CD14-positive monocyte (primary cell): ENCODE measurements around the gene YIF1B. TPM values are rescaled to one million over a fixed set of nuclear protein-coding genes. Genes with fewer than 3 reads are reported as not detected.

Source experiments
- DNase-seq, 3 donors: peaks; one replicate each; pipeline ENCODE4 v3.0.0-alpha.2; 2011 to 2022
- H2AFZ ChIP-seq: 2 replicates; pipeline ENCODE4 v1.6.0; 2012; ENCODE audit warnings: mild to moderate bottlenecking, low read depth, low read length, inconsistent platforms; ENCODE audit not compliant: insufficient read depth, poor library complexity, severe bottlenecking
- H3K27ac ChIP-seq, 2 donors: 1 replicate in 1 of 2; 2 replicates in 1 of 2; pipeline ENCODE4 v1.5.1; 2012 to 2013; ENCODE audit warnings: low read length in 2 of 2, control low read depth in 1 of 2, inconsistent platforms in 1 of 2, low read depth in 1 of 2, mild to moderate bottlenecking in 1 of 2
- H3K27me3 ChIP-seq, 2 donors: one replicate each; pipeline versions ENCODE4 v1.6.0 to v1.6.1; 2011 to 2013; ENCODE audit warnings: low read length in 2 of 2; ENCODE audit not compliant: control insufficient read depth in 2 of 2, insufficient read depth in 2 of 2
- H3K36me3 ChIP-seq, 2 donors: replicated peaks in 1 of 2; 1 replicate in 1 of 2; 2 replicates in 1 of 2; pipeline versions ENCODE4 v1.5.1 to v1.6.1; 2012 to 2013; ENCODE audit warnings: low read length in 2 of 2, control low read depth in 1 of 2, inconsistent platforms in 1 of 2, mild to moderate bottlenecking in 1 of 2; ENCODE audit not compliant: insufficient read depth in 2 of 2, control insufficient read depth in 1 of 2
- H3K4me1 ChIP-seq, 2 donors: 1 replicate in 1 of 2; 2 replicates in 1 of 2; pipeline versions ENCODE4 v1.5.1 to v1.6.1; 2012 to 2013; ENCODE audit warnings: low read length in 2 of 2, control low read depth in 1 of 2, inconsistent platforms in 1 of 2, mild to moderate bottlenecking in 1 of 2, moderate library complexity in 1 of 2; ENCODE audit not compliant: insufficient read depth in 2 of 2, control insufficient read depth in 1 of 2
- H3K4me2 ChIP-seq: replicated peaks from 2 replicates; pipeline ENCODE3; 2012; ENCODE audit warnings: low read length, moderate library complexity, mild to moderate bottlenecking; ENCODE audit not compliant: poor library complexity, severe bottlenecking; ENCODE audit errors: extremely low read depth
- H3K4me3 ChIP-seq, 3 experiments: fragments of 200-600 bp in 1 of 3; sonication (generic) in 1 of 3; replicated peaks in 1 of 3; 1 replicate in 2 of 3; 2 replicates in 1 of 3; pipeline ENCODE4 v1.5.1; 2011 to 2013; ENCODE audit warnings: low read length in 3 of 3, mild to moderate bottlenecking in 3 of 3, control low read depth in 2 of 3, low read depth in 2 of 3, inconsistent platforms in 1 of 3, moderate library complexity in 1 of 3
- H3K79me2 ChIP-seq: 2 replicates; pipeline ENCODE4 v1.6.0; 2012; ENCODE audit warnings: mild to moderate bottlenecking, control low read depth, inconsistent platforms, low read length, moderate library complexity; ENCODE audit not compliant: insufficient read depth
- H3K9ac ChIP-seq: 2 replicates; pipeline ENCODE4 v1.6.0; 2017; ENCODE audit warnings: low read length, mild to moderate bottlenecking; ENCODE audit not compliant: insufficient read depth, poor library complexity, severe bottlenecking
- H3K9me3 ChIP-seq, 2 donors: replicated peaks in 1 of 2; 1 replicate in 1 of 2; 2 replicates in 1 of 2; pipeline versions ENCODE4 v1.5.1 to v1.6.1; 2012 to 2013; ENCODE audit warnings: low read length in 2 of 2, control low read depth in 1 of 2; ENCODE audit not compliant: control insufficient read depth in 1 of 2, insufficient read depth in 1 of 2
- H4K20me1 ChIP-seq: 2 replicates; pipeline ENCODE4 v1.6.0; 2012; ENCODE audit warnings: mild to moderate bottlenecking, low read length, control low read depth, moderate library complexity; ENCODE audit not compliant: insufficient read depth
- H3K27ac Mint-ChIP-seq, 7 donors: one replicate each; pipeline ENCODE4 v1.8.0; 2020; ENCODE audit warnings: mild to moderate bottlenecking in 7 of 7, mixed read lengths in 7 of 7, moderate library complexity in 6 of 7, inconsistent platforms in 2 of 7
- H3K27me3 Mint-ChIP-seq, 3 donors: one replicate each; pipeline ENCODE4 v1.8.0; 2021 to 2022; ENCODE audit warnings: low read depth in 3 of 3, mild to moderate bottlenecking in 3 of 3, mixed read lengths in 3 of 3, moderate library complexity in 3 of 3, inconsistent platforms in 1 of 3
- H3K36me3 Mint-ChIP-seq, 2 donors: one replicate each; pipeline ENCODE4 v1.8.0; 2020; ENCODE audit warnings: mixed read lengths in 2 of 2, inconsistent platforms in 1 of 2, mild to moderate bottlenecking in 1 of 2
- H3K4me1 Mint-ChIP-seq: one replicate; pipeline ENCODE4 v1.8.0; 2020; ENCODE audit warnings: mild to moderate bottlenecking, mixed read lengths
- H3K4me3 Mint-ChIP-seq, 2 donors: one replicate each; pipeline ENCODE4 v1.8.0; 2020; ENCODE audit warnings: mild to moderate bottlenecking in 2 of 2, mixed read lengths in 2 of 2, moderate library complexity in 1 of 2
- H3K9me3 Mint-ChIP-seq, 7 donors: one replicate each; pipeline ENCODE4 v1.8.0; 2020 to 2022; ENCODE audit warnings: mixed read lengths in 7 of 7, mild to moderate bottlenecking in 6 of 7, moderate library complexity in 6 of 7, inconsistent platforms in 2 of 7
- CTCF ChIP-seq: fragments of 200-600 bp; IDR thresholded peaks from one replicate; pipeline ENCODE4 v1.8.0; 2022; ENCODE audit warnings: antibody characterized with exemption, mild to moderate bottlenecking
- WGBS: methylation state at CpG from one replicate; pipeline ENCODE4 v1.1.5; 2013; ENCODE audit warnings: missing lambda C conversion rate; ENCODE audit not compliant: insufficient coverage; 5-methylcytosine and 5-hydroxymethylcytosine counted together
- intact Hi-C, 2 donors: fragments of 100-400 bp; cut with micrococcal nuclease; formaldehyde crosslinking; loops; one replicate each; pipeline versions ENCODE4 v1.15.0 to v1.15.1; 2023
- polyA plus RNA-seq, 3 donors: library from polyadenylated mRNA; depleted of rRNA in 1 of 3; unstranded in 2 of 3; stranded (reverse) in 1 of 3; fragments of 300-500 nt in 2 of 3; fragments of >200 nt in 1 of 3; fragmentation: Illumina TruSeq in 2 of 3; gene quantifications; 1 replicate in 2 of 3; 2 replicates in 1 of 3; pipeline ENCODE4 v1.2.3, GENCODE V29; 2012 to 2021

The YIF1B gene
- polyA plus RNA-seq, 3 donors = 79.4 to 90.5 (median 86.1) TPM

GRCh38 chr19:38285567-38285966 lies 30.2 kb downstream of the YIF1B start:
- H3K9me3 Mint-ChIP-seq = peaks cover 0 to 2% (median 0%) of the 10 kb centered on the region in 7 donors
- intact Hi-C loops = no loop called here
- no peak for TF ChIP-seq CTCF
- Histone ChIP-seq H3K27ac (no peak overlapping the region), H3K79me2 (peaks cover 10% of the 10 kb centered on the region), H3K9me3 (no peaks in the 10 kb centered on the region), H3K4me2 (no peak overlapping the region), H3K27me3 (no peaks in the 10 kb centered on the region), H3K4me3 (no peak overlapping the region), H2AFZ (no peak overlapping the region), H3K9ac (no peak overlapping the region), H3K4me1 (peaks cover 55 to 63% of the 10 kb centered on the region in 2 donors), H4K20me1 (no peaks in the 10 kb centered on the region), H3K36me3 (peaks cover 13 to 20% of the 10 kb centered on the region in 2 donors)
- peaks cover 39 to 60% of the 10 kb centered on the region in 2 donors for H3K36me3 Mint-ChIP-seq
- H3K27me3 Mint-ChIP-seq = peaks cover 1 to 6% (median 3%) of the 10 kb centered on the region in 3 donors
- H3K4me1 Mint-ChIP-seq = peaks cover 55% of the 10 kb centered on the region
- H3K4me3 Mint-ChIP-seq = no peak overlapping the region
- 100% methylated on average over 1 of the region's 5 CpGs for WGBS
- peak overlapping the region in 1 of 7 donors; percentile 50 for H3K27ac Mint-ChIP-seq
- no peak for DNase-seq

GRCh38 chr19:38284422-38284821 lies 31.3 kb downstream of the YIF1B start:
- H2AFZ ChIP-seq = peak overlapping the region; percentile 66
- WGBS = 3% methylated on average over 5 of the region's 7 CpGs
- peaks cover 0 to 1% (median 0%) of the 10 kb centered on the region in 7 donors for H3K9me3 Mint-ChIP-seq

More at GRCh38 chr19:38284422-38284821, 31.3 kb downstream of the YIF1B start:
- Mint-ChIP-seq H3K27me3 (peaks cover 1 to 4% (median 3%) of the 10 kb centered on the region in 3 donors), H3K4me1 (peaks cover 55% of the 10 kb centered on the region), H3K4me3 (peak overlapping the region; percentile 41 to 73), H3K27ac (peak overlapping the region; percentile 77 to 93 (median 89)), H3K36me3 (peaks cover 36 to 57% of the 10 kb centered on the region in 2 donors)
- H3K79me2 ChIP-seq = peaks cover 10% of the 10 kb centered on the region
- no peak overlapping the region for H3K9ac ChIP-seq
- H3K4me1 ChIP-seq = peaks cover 55 to 62% of the 10 kb centered on the region in 2 donors
- intact Hi-C loops = no loop called here
- no peaks in the 10 kb centered on the region for H4K20me1 ChIP-seq
- peak overlapping the region; percentile 49 for H3K4me2 ChIP-seq
- H3K4me3 ChIP-seq = peak overlapping the region in 1 of 3 experiments; percentile 39
- TF ChIP-seq CTCF = no peak
- peak; percentile 32 to 59 (median 56) for DNase-seq
- H3K27ac ChIP-seq = peak overlapping the region; percentile 33 to 74
- no peaks in the 10 kb centered on the region for H3K9me3 ChIP-seq
- H3K27me3 ChIP-seq = no peaks in the 10 kb centered on the region
- H3K36me3 ChIP-seq = peaks cover 3 to 17% of the 10 kb centered on the region in 2 donors
